ENCODE data around the gene ELMO1.

Gene ELMO1

GRCh38 chr7:37032258-37032601, 416.4 kb downstream of the ELMO1 start:
- no peak for TF ChIP-seq CTCF (IDR thresholded peaks at IDR 0.05; ENCODE audit: insufficient read depth, missing control alignments)
- DNase-seq (ENCODE audit: insufficient read length, low spot score) (no peak), FAIRE-seq (no peak)

GRCh38 chr7:37031571-37032257, 416.9 kb downstream of the ELMO1 start:
- DNase-seq (ENCODE audit: insufficient read length, low spot score) = no peak
- TF ChIP-seq CTCF (IDR thresholded peaks at IDR 0.05; ENCODE audit: insufficient read depth, missing control alignments) = no peak
- no peak for FAIRE-seq

GRCh38 chr7:37028909-37029440, 419.7 kb downstream of the ELMO1 start:
- TF ChIP-seq CTCF (IDR thresholded peaks at IDR 0.05; ENCODE audit: insufficient read depth, missing control alignments) = no peak
- FAIRE-seq (no peak), DNase-seq (ENCODE audit: insufficient read length, low spot score) (no peak)

- DNase-seq (ENCODE audit: insufficient read length, low spot score) (no peak), FAIRE-seq (no peak)
- peak; percentile 41 for TF ChIP-seq CTCF (IDR thresholded peaks at IDR 0.05; ENCODE audit: insufficient read depth, missing control alignments)
Observed at GRCh38 chr7:37027557-37028341, 420.9 kb downstream of the ELMO1 start.

GRCh38 chr7:37027104-37027503, 421.6 kb downstream of the ELMO1 start:
- TF ChIP-seq CTCF (IDR thresholded peaks at IDR 0.05; ENCODE audit: insufficient read depth, missing control alignments) = no peak
- FAIRE-seq = no peak
- no peak for DNase-seq (ENCODE audit: insufficient read length, low spot score)

GRCh38 chr7:37018954-37019353, 429.7 kb downstream of the ELMO1 start:
- FAIRE-seq (no peak), DNase-seq (ENCODE audit: insufficient read length, low spot score) (no peak)
- no peak for TF ChIP-seq CTCF (IDR thresholded peaks at IDR 0.05; ENCODE audit: insufficient read depth, missing control alignments)
